Ramos (cell line): ENCODE measurements around the gene EXOC4.

Source experiments
- in situ Hi-C: fragments of 300-500 bp; cut with MboI; formaldehyde crosslinking; loops from one replicate; pipeline ENCODE4 v1.14.3; 2022; ENCODE audit warnings: low sequenced_read_pairs; ENCODE audit not compliant: unreplicated experiment

EXOC4 gene

GRCh38 chr7:133556553-133556952 is 303.7 kb downstream of the EXOC4 start:
- in situ Hi-C loops = no loop called here

- in situ Hi-C loops = no loop called here
These were observed 308.0 kb downstream of the EXOC4 start for GRCh38 chr7:133560900-133561299.

- in situ Hi-C loops = no loop called here
These were observed 308.5 kb downstream of the EXOC4 start for GRCh38 chr7:133561396-133561795.

- in situ Hi-C loops = no loop called here
These were observed 309.7 kb downstream of the EXOC4 start for GRCh38 chr7:133562621-133563020.

- in situ Hi-C loops = no loop called here
These were observed 310.4 kb downstream of the EXOC4 start for GRCh38 chr7:133563251-133563650.

- in situ Hi-C loops = no loop called here
These were observed 311.6 kb downstream of the EXOC4 start for GRCh38 chr7:133564484-133564883.

- in situ Hi-C loops = no loop called here
These were observed 315.7 kb downstream of the EXOC4 start for GRCh38 chr7:133568544-133568943.

GRCh38 chr7:133570321-133570720 is 317.4 kb downstream of the EXOC4 start:
- in situ Hi-C loops = no loop called here

- in situ Hi-C loops = no loop called here
These were observed 318.2 kb downstream of the EXOC4 start for GRCh38 chr7:133571076-133571475.

- in situ Hi-C loops = no loop called here
These were observed 319.2 kb downstream of the EXOC4 start for GRCh38 chr7:133572087-133572486.

- in situ Hi-C loops = no loop called here
These were observed 320.0 kb downstream of the EXOC4 start for GRCh38 chr7:133572843-133573242.

GRCh38 chr7:133573554-133574265 is 320.8 kb downstream of the EXOC4 start:
- in situ Hi-C loops = no loop called here

- in situ Hi-C loops = no loop called here
These were observed 323.0 kb downstream of the EXOC4 start for GRCh38 chr7:133575726-133576440.

GRCh38 chr7:133576612-133577168 is 323.8 kb downstream of the EXOC4 start:
- in situ Hi-C loops = no loop called here

GRCh38 chr7:133582766-133583523 is 330.1 kb downstream of the EXOC4 start:
- in situ Hi-C loops = no loop called here

GRCh38 chr7:133583545-133584171 is 330.8 kb downstream of the EXOC4 start:
- in situ Hi-C loops = no loop called here

- in situ Hi-C loops = no loop called here
These were observed 332.2 kb downstream of the EXOC4 start for GRCh38 chr7:133584956-133585668.

- in situ Hi-C loops = no loop called here
These were observed 333.4 kb downstream of the EXOC4 start for GRCh38 chr7:133586253-133586652.

GRCh38 chr7:133587903-133588302 is 335.0 kb downstream of the EXOC4 start:
- in situ Hi-C loops = no loop called here

- in situ Hi-C loops = no loop called here
These were observed 337.9 kb downstream of the EXOC4 start for GRCh38 chr7:133590795-133591194.
